Measurements from ENCODE around the gene ACRBP.

Gene ACRBP

GRCh38 chr12:6620885-6621274 lies 26.4 kb downstream of the ACRBP start:
- in situ Hi-C loops (cut with HindIII; ENCODE audit: low pct_unique_long_range_greater_than_20kb, low sequenced_read_pairs) = no loop called here
- DNase-seq (ENCODE audit: low read depth in 1 of 2, low spot score in 1 of 2) = no peak
- no peak for TF ChIP-seq JUND (IDR thresholded peaks at IDR 0.05; ENCODE audit: low read depth)

GRCh38 chr12:6620137-6620884 lies 26.9 kb downstream of the ACRBP start:
- in situ Hi-C loops (cut with HindIII; ENCODE audit: low pct_unique_long_range_greater_than_20kb, low sequenced_read_pairs) = no loop called here
- no peak for TF ChIP-seq JUND (IDR thresholded peaks at IDR 0.05; ENCODE audit: low read depth)
- DNase-seq (ENCODE audit: low read depth in 1 of 2, low spot score in 1 of 2) = no peak

DNA sequence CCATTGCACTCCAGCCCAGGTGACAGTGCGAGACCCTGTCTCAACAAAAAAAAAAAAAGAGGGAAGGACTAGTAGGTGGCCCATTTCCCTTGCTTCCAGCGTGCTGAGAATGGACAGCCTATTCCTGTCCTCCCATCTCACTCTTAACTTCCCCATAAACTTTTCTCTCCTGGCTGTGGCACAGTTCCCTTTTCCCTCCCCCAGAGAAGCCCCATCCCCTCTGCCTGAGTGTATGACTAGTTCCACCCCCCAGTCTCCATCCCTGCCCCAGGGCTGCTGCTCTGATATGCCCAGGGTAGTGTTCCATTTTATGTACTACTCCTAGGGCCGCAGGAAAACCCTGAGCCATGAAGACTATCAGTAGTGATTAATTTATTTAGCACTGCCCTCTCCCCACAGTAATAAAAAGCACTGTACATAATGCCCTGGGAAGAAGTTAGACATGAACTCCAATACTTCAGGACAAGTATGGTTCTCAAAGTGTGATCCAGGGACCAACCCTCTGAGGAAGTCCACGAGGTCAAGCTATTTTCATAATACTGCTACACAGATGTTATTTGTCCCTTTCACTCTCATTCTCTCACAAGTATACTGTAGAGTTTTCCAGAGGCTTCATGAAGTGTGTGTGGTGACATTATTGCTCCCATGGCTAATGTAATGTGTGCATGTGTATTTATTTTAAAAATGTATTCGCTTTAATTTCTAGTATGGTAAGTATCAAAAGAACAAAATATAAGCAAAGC lies 28.6 kb downstream of the ACRBP start:
- TF ChIP-seq JUND (IDR thresholded peaks at IDR 0.05; ENCODE audit: low read depth) = no peak
- no peak for DNase-seq (ENCODE audit: low read depth in 1 of 2, low spot score in 1 of 2)
- in situ Hi-C loops (cut with HindIII; ENCODE audit: low pct_unique_long_range_greater_than_20kb, low sequenced_read_pairs) = no loop called here

DNA sequence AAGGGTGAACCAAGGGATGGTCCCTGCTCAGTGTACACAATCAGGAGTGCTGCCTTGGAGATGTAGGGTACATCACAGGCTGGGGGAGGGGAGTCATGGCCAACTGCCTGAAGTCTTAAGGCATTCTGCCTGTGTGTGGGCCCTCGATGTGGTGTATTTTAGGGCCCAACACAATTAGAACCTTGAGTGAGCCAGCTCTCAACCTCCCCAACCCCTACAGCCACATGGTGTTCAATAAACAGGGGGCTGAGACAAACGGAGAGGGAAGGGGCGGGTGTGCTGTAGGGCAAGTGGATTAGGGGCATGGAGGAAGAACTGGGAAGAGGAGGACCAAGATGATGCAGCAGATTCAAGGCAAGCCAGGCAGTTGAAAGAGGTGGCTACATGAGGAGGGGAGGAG lies 31.4 kb downstream of the ACRBP start:
- no peak for TF ChIP-seq JUND (IDR thresholded peaks at IDR 0.05; ENCODE audit: low read depth)
- no peak for DNase-seq (ENCODE audit: low read depth in 1 of 2, low spot score in 1 of 2)

DNA sequence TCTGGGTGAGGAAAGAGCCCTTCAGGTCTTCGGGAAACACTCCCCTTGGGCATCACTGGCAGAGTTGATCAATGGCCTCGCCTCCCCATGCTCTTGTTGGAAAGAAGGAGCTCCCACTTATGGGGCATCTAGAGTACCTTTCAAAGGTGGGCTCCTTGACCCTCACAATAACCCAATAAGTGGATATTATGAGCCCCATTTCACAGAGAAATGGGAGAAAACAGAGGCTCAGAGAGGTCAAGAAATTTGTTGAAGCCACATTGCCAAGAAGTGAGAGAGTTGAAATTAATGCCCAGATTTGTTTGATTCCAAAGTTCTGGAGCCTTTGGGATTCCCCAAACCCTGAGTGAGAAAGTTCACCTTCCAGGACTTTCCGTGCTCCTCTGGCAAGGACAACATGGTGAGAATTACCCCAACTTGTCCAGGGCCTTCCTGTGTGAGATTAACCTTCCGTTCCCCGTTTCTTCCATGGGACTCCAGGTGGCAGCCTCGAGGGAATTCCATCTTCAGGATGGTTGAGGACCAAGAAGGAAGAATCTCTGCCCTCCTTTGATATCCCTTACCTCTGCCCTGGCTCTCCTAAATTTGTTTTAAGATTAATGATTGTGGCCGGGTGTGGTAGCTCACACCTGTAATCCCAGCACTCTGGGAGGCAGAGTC lies 32.6 kb downstream of the ACRBP start:
- peak in 1 of 2 experiments; percentile 29 for DNase-seq (ENCODE audit: low read depth in 1 of 2, low spot score in 1 of 2)
- TF ChIP-seq JUND (IDR thresholded peaks at IDR 0.05; ENCODE audit: low read depth) = no peak
- in situ Hi-C loops (cut with HindIII; ENCODE audit: low pct_unique_long_range_greater_than_20kb, low sequenced_read_pairs) = no loop called here

More for the DNA sequence above, 31.4 kb downstream of the ACRBP start:
- in situ Hi-C loops (cut with HindIII; ENCODE audit: low pct_unique_long_range_greater_than_20kb, low sequenced_read_pairs) = no loop called here

DNA sequence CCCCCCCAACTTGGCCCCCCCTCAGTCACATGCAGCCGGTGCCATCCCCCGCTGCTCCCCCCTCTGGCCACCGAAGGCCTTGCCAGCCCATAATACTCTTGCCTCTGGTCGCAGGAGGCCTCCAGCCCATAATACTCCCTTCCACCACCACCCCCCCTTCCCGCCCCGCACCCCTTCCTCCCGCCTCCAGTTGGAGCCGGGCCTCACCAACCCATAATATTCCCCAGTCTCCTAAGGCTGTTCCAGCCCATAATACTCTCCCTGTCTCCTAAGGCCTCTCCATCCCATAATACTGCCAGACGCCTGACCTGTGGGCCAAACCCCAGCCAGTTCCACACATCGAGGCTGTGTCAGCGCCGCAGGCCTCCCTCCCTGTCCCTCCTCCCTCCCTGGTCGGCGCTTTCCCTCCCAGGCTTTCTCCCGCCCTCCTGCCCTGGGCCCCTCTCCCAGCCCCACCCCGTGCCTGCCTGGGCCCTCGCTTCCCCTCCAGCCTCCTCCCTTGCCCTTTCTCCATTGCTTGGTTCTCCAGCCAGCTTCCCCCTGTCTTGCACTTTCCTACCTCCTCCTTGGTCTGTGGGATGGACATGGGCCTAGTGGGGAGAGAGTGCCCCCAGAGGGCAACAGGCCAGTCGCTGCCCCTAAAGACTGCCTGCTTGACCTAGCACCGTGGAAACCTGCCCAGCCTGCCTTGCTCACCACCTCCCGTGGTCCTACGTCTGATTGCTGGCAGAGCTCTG lies 33.3 kb downstream of the ACRBP start:
- peak; percentile 46 to 95 for DNase-seq (ENCODE audit: low read depth in 1 of 2, low spot score in 1 of 2)
- in situ Hi-C loops (cut with HindIII; ENCODE audit: low pct_unique_long_range_greater_than_20kb, low sequenced_read_pairs) = no loop called here
- no peak for TF ChIP-seq JUND (IDR thresholded peaks at IDR 0.05; ENCODE audit: low read depth)

DNA sequence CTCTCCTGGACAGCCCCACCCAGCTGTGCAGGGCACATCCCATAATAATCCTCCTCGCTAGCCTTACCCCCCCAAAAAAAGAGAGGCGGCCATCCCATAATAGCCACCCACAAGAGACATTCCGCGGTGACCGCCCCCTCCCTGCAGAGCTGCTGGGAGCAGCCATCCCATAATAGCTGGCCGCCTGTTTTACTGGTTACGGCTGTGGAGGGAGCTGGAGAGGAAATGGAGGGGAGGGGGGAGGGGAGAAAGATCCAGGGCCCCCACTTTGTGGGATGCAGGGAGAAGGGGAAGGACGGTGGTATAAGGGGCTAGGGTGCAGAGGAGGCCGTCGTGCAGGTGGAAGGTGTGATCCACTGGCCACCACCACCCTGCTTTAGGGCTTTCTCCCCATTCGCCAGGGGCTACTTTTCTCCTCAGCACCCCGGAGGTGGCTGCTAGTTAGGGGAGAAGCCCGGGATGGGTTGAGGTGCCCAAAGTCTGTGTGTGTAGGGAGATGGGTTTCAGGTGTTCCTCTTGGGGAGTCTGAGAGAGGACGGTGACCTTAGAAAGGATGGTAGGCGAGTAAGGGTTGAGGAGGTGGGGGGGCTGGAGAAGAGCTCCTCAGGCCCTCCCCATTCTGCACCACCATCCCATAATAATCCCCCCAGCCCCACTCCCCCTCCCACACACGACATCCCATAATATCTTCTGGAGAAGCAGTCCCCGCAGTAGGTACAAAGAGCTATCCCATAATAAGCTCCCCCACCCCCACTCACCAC lies 34.0 kb downstream of the ACRBP start:
- peak in 1 of 2 experiments; percentile 93 for DNase-seq (ENCODE audit: low read depth in 1 of 2, low spot score in 1 of 2)
- in situ Hi-C loops (cut with HindIII; ENCODE audit: low pct_unique_long_range_greater_than_20kb, low sequenced_read_pairs) = no loop called here
- TF ChIP-seq JUND (IDR thresholded peaks at IDR 0.05; ENCODE audit: low read depth) = no peak

- DNase-seq (ENCODE audit: low read depth in 1 of 2, low spot score in 1 of 2) = no peak
- no peak for TF ChIP-seq JUND (IDR thresholded peaks at IDR 0.05; ENCODE audit: low read depth)
- in situ Hi-C loops (cut with HindIII; ENCODE audit: low pct_unique_long_range_greater_than_20kb, low sequenced_read_pairs) = no loop called here
Observed at GRCh38 chr12:6612652-6613014, 34.6 kb downstream of the ACRBP start.

- TF ChIP-seq JUND (IDR thresholded peaks at IDR 0.05; ENCODE audit: low read depth) = no peak
- no peak for DNase-seq (ENCODE audit: low read depth in 1 of 2, low spot score in 1 of 2)
- in situ Hi-C loops (cut with HindIII; ENCODE audit: low pct_unique_long_range_greater_than_20kb, low sequenced_read_pairs) = no loop called here
Observed at GRCh38 chr12:6612247-6612646, 35.0 kb downstream of the ACRBP start.

DNA sequence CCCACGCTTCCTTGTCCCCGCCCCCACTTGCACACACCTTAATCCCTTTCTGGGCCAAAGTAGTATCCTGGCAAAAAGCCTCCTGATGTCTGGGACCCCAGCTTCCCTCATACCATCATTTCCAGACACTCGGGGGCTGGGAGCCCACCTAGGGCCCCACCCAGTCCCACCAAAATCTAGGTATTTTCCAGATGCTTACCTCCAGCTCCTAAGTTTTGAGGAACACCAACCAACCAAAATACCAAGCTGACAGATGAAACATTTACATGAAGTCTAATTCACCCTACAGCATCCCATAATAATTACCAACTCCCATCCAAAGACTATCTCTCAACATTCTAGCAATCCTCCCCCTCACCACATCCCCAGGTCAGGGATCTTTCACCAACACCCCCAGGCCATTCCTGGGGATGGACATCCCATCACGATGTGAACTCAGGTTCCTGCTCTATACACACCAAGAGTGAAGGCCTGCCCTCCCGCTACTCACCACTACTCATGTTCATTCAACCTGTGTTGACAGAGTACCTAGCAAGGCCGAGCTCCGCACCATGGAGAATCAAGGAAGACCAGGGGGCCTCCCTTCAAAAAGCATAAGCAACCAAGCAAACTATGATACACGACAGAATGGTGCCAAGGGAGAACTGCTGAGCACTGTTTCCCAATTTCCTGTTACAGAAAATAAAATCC lies 38.5 kb downstream of the ACRBP start:
- TF ChIP-seq JUND (IDR thresholded peaks at IDR 0.05; ENCODE audit: low read depth) = no peak
- in situ Hi-C loops (cut with HindIII; ENCODE audit: low pct_unique_long_range_greater_than_20kb, low sequenced_read_pairs) = no loop called here
- no peak for DNase-seq (ENCODE audit: low read depth in 1 of 2, low spot score in 1 of 2)

DNA sequence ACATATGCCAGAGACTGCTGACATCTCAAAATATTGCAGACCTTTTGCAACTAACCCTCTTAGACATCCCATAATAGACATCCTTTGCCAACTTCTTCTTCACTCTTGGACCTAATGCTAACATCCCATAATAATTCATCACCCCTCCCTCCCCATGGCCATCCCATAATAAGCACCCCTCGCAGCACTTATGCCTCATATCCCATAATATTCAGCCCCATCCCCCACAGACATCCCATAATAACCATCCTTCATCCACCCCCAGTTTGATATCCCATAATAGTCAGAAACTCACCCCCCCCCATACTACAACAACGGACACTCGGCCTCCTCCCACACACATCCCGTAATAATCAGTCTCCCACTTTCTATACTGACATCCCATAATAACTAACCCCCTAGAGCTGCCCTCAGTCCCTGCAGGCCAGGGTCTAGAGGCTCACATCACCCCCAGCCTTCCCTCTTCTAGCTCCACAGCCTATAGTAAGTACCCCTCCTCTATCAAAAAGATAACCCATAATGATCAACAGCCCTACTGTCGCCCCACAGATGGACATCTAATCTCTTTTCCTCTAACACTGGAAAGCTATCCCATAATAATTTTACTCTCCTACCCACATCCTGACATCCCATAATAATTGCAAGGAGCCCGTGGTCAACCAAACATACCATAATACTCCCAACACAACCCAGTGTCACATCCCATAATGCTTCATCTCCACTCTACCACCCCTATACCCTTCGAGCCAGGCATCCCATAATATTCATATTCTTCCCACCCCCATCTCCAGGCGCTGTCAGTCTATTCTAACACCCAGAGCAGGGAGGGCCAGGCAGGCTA lies 39.3 kb downstream of the ACRBP start:
- in situ Hi-C loops (cut with HindIII; ENCODE audit: low pct_unique_long_range_greater_than_20kb, low sequenced_read_pairs) = no loop called here
- DNase-seq (ENCODE audit: low read depth in 1 of 2, low spot score in 1 of 2) = peak; percentile 18 to 92
- no peak for TF ChIP-seq JUND (IDR thresholded peaks at IDR 0.05; ENCODE audit: low read depth)
